OCI-LY7 (cell line): ENCODE results near the gene CUEDC1.

ENCODE experiments used
- CTCF ChIP-seq: fragments of 200-600 bp; sonication (generic); conservative IDR thresholded peaks from 2 replicates; pipeline ENCODE4 v1.5.1; 2014; ENCODE audit warnings: mild to moderate bottlenecking, antibody characterized with exemption, low read length, moderate library complexity, mixed read lengths
- EZH2phosphoT487 ChIP-seq: fragments of 200-600 bp; sonication (generic); IDR thresholded peaks from 2 replicates; pipeline ENCODE4 v1.6.1; 2018; ENCODE audit warnings: low read depth, borderline replicate concordance, mild to moderate bottlenecking, mixed run types, antibody characterized with exemption, low read length, moderate library complexity, mixed read lengths

GRCh38 chr17:57881143-57881542 lies 74.1 kb downstream of the CUEDC1 start:
- TF ChIP-seq CTCF (no peak), EZH2phosphoT487 (no peak)
